HL-60/S4 (cell line): ENCODE results near the gene VPREB3.

Experiments
- in situ Hi-C: fragments of 300-500 bp; cut with MboI; formaldehyde crosslinking; loops from 2 replicates; pipeline ENCODE4 v1.14.3; 2022; ENCODE audit warnings: low sequenced_read_pairs

VPREB3 gene

GRCh38 chr22:23783265-23784150 is 29.3 kb upstream of the VPREB3 start:
- in situ Hi-C loops: no loop called here

- in situ Hi-C loops: no loop called here
Measured at GRCh38 chr22:23782703-23783102, 28.5 kb upstream of the VPREB3 start.

- in situ Hi-C loops: no loop called here
Measured at GRCh38 chr22:23782252-23782651, 28.0 kb upstream of the VPREB3 start.

- in situ Hi-C loops: no loop called here
Measured at GRCh38 chr22:23781511-23782183, 27.4 kb upstream of the VPREB3 start.

- in situ Hi-C loops: no loop called here
Measured at GRCh38 chr22:23781065-23781464, 26.8 kb upstream of the VPREB3 start.

GRCh38 chr22:23780146-23780748 is 26.0 kb upstream of the VPREB3 start:
- in situ Hi-C loops: no loop called here

GRCh38 chr22:23779731-23780130 is 25.5 kb upstream of the VPREB3 start:
- in situ Hi-C loops: no loop called here

GRCh38 chr22:23779083-23779482 is 24.9 kb upstream of the VPREB3 start:
- in situ Hi-C loops: no loop called here

- in situ Hi-C loops: no loop called here
Measured at GRCh38 chr22:23778577-23778900, 24.3 kb upstream of the VPREB3 start.

GRCh38 chr22:23777776-23778576 is 23.8 kb upstream of the VPREB3 start:
- in situ Hi-C loops: no loop called here

GRCh38 chr22:23775779-23776375 is 21.7 kb upstream of the VPREB3 start:
- in situ Hi-C loops: no loop called here

- in situ Hi-C loops: no loop called here
Measured at GRCh38 chr22:23774922-23775436, 20.8 kb upstream of the VPREB3 start.

GRCh38 chr22:23774114-23774921 is 20.1 kb upstream of the VPREB3 start:
- in situ Hi-C loops: no loop called here

- in situ Hi-C loops: no loop called here
Measured at GRCh38 chr22:23773483-23774113, 19.4 kb upstream of the VPREB3 start.

- in situ Hi-C loops: no loop called here
Measured at GRCh38 chr22:23772649-23773473, 18.6 kb upstream of the VPREB3 start, which contains the start of gene MMP11. Gene MMP11 (plus strand): TSS chr22:23772849. CDS start chr22:23772871, 22 bp downstream.

GRCh38 chr22:23772315-23772648 is 18.1 kb upstream of the VPREB3 start:
- in situ Hi-C loops: no loop called here

GRCh38 chr22:23769321-23769965 is 15.2 kb upstream of the VPREB3 start:
- in situ Hi-C loops: no loop called here
